HG02870 (cell line): ENCODE data around the gene ZFHX3.

ENCODE experiments used
- ATAC-seq: cut with Tn5 transposase; IDR thresholded peaks from one replicate; pipeline ENCODE4 v1.9.1; 2021; ENCODE audit warnings: mild to moderate bottlenecking, moderate library complexity; ENCODE audit not compliant: unreplicated experiment

The ZFHX3 gene

DNA sequence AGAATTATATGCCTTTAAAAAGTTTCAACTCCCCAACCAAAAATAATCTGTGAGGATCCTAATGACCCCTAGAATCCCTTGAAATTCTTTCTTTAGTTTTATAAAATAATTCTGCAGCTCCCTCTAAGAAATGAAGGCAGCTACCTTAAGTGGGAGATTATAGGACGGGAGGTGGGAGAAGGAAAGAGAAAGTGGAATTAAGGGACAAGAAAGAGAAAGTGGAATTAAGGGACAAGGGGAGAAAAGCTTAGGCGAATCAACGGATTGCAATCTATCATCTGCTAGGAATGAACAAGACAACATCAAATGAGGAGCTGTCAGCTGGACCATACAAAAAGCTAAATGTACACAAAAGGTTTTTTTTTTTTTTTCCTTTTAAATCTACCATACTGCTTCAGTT is 262.0 kb downstream of the ZFHX3 start:
- no peak for ATAC-seq

DNA sequence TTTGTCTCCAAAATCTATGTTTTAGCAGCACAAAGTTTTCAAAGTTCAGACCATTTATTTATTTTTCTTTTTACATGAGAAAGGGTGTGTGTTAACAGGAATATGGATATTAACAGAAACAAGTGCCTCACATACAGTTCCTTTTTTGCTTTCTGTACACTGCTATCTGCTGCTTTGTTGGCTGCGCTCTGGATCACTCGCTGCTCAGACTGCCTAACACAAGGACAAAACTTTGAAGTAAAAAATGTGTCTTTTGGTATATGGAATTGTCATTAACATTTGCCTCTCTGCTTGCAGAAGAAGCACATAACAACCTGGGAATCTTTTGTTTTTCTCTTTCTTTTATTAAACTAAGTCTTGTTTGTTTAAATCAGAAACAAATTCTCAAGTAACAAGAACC is 262.8 kb downstream of the ZFHX3 start:
- no peak for ATAC-seq

DNA sequence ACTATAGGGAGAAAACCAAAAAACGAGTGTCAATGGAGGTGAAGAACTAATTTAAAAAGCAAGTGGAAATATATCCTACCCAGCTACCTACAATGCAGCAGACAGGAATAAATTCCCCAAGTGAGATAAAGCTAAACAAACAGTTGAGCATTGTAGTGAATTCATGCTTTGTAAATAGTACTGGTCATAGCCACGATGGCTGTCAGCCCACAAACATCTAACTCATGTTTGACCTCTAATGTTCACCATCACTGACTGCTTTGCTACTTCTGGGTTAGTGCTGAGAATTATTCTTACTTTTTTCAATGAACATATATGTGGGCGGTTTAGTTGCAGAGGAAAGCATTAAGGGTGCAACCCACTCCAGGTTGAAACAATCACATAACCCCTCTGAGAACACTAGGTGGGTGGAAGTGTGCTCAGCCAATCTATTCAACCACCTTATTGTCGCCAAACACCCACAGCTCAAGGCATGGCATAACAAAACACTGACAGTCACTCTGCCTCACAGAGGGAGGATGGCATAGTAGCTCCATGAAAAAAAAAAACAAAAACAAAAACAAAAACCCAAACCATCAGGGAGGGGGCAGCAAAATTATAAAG is 264.1 kb downstream of the ZFHX3 start:
- ATAC-seq, result no peak

DNA sequence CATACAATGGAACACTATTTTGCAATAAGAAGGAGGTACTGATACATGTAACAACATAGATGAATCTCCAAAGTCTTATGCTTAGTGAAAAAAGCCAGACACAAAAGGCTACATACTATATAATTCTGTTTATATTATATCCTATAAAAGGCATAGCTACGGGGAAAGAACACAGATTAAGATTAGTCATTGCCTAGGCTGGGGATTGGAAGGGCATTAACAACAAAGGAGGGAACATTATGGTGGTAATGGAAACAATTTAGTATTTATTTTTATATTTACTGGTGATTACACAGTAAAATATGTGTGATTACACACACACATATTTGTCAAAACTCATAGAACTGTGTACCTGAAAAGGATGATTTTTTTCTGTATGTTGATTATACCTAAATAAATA is 278.1 kb downstream of the ZFHX3 start:
- ATAC-seq, result no peak

DNA sequence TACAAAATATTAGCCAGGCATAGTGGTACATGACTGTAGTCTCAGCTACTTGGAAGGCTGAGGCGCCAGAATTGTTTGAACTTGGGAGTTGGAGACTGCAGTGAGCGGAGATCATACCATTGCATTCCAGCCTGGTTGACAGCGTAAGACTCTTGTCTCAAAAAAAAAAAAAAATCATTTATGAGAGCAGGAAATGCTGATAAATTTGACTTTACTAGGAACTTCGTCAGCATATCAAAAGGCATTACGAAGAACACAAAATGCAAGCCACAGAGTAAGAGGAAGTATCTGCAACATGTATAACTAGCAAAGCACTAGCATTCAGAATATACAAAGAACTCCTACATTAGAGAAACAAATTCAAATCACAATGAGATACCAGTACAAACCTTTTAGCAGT is 279.3 kb downstream of the ZFHX3 start:
- no peak for ATAC-seq

DNA sequence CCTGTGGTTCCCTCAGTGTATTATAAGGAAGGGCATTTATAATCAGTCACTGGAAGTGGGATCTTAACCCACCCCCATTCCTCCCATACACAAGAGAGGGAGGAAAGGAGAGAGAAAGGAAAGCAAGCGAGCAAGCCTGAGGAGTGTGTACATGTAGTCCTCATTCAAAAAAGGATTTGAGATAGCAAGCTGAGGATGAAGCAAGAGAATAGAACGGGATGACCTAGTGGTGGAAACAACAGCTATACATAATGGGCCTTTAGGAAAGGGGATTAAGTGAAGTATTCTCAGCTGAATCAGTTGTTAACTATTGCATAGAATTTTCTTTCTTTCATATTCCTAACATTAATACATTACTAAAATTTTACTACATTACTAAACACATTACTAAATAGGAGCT is 281.4 kb downstream of the ZFHX3 start:
- ATAC-seq, result no peak

DNA sequence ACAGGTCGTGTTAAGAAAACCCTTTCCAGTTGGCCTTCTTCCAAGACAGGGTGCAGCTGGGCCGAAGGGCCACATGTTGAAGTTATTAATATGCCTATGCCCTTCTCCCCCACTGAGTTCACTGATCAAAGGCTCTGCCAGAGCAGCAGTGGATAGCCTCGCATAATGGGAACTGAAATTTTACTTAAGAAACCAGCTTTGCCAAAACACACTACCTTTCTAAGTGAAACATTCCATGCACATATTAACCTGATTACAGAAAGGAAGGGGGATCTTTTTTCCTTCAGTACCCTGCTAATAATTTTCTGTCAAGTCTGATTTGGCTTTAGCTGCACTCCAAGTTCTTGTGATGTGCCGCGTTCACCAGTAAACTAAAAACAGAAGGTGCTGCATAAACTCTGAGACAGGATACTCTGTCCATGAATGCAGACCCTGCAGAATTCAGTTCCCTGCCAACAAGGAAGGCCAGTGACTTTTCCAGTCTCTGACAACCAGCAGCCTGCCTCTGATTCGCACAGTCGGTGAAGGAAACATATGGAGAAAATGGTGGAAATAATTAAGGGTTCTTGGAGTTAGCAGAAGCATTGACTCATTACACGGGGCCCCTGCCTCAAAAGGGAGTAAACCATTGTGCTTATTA is 283.8 kb downstream of the ZFHX3 start:
- no peak for ATAC-seq

DNA sequence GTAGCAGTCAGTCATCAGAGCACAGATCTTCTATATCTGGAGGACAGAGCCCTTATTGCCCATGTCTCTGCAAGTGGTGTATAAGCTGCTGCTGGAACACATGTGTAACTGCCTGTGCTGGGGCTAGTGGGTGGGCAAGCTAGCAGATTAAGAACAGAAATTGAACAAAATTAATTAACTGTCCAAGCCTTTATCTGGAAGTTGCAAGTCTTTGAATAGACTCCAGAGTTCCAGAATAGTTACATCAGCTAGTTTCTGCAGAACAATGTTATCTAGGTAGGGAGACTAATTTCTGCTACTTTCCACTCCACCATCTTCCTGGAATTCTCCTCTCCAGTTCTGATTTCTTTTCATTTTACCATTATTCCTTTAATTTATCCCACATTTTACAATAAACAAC is 287.3 kb downstream of the ZFHX3 start:
- ATAC-seq, result no peak

DNA sequence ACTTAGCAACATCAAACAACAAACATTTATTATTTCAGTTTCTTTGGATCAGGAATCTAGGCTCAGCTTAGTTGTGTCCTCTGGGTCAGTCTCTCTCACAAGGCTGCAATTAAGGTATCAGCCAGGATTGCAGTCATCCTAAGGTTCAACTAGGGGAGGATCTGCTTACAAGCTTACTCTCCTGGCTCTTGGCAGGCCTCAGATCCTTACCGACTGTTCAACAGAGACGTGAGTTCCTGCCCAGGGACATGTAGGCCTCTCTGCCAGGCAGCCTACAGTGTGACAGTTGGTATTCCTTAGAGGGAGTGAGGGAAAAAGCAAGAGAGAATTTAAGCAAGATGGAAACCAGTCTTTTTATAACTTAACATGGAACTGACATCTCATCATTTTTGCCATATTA is 294.0 kb downstream of the ZFHX3 start:
- ATAC-seq, result no peak

DNA sequence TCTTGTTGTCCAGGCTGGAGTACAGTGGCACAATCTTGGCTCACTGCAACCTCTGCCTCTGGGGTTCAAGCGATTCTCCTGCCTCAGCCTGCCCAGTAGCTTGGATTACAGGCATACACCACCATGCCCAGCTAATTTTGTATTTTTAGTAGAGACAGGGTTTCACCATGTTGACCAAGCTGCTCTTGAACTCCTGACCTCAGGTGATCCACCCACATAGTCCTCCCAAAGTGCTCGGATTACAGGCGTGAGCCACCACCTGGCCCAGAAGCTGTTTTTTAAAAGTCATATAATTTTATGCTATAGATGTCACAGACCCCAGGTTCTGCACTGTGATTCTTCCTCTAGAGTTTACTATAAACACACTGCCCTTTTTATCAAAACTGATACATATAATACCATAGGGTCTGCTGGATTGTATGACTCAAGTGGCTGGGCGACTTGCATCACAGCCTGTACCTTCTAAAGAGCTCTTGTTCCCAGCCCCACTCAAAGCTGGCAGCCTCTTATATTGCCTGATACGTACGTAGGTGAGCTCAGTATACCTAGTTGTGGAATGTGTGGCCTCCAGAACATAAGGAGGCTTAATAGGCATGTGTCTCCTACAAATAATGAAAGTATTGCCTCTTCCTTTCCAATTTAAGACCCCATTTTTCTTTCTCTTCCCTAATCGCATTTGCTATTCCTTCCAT is 295.8 kb downstream of the ZFHX3 start:
- ATAC-seq, result no peak

DNA sequence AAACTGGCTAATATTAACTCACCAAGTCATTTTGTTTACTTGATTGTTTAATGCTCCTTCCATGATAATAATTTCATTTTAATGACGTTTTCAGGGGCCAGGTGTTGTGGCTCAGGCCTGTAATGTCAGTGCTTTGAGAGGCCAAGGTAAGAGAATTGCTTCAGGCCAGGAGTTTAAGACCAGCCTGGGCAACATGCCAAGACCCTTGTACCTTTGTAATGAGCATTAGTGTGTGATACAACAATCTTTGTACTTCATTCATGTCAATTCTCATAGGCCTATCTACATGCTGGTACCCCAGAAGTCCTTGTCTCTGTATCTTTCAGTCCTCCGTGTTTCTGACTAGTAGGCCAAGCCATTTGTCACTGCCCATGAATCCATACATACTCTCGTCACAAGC is 296.9 kb downstream of the ZFHX3 start:
- ATAC-seq, result no peak

DNA sequence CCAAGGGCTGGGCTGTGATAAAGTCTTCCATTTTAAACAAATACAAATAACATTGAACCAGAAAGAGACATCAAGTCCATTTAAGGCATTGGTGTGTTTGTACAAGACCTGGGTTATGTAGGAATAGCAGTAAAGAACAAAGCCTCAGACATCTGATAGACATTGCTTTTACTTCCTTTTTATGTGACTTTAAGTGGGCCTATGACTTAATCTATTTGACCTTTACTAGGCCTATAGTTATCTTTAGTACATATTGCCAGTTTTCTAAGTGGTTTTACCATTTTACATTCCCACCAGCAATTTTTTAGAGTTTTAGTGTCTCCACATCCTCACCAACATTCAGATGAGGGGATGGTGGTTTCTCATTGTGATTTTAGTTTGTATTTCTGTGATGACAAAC is 298.8 kb downstream of the ZFHX3 start:
- no peak for ATAC-seq

DNA sequence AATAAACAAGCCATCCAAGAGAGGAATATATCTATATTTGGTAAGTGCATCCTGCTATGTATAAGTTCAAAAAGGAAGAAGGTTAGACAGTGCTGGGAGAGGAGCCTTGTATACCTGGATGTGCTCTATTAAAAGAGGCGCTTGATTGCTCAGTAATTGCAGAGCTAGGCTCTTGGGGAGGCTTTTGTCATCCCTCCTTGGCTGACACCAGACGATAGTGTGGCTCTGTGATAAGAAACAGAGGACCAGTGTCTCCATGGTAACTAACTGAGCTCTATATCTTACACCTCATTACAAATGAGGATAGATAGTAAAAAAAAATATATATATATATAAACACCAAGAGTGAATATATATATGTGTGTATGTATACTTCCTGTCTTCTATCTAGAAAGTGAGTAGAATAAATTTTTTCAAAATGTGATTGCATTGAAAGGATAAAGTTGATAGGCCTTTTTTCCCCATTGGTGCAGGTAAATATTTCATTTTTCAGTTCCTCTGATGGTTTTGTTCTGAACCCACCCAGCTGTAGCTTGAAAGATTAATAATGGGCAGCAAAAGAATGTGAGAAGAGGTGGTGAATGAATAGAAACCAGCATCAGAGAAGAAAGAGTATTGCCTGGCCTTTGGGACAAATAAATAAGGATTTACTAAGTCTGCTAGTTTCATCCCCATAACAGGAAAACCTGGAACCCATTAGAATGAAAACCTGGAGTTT is 303.7 kb downstream of the ZFHX3 start:
- no peak for ATAC-seq

DNA sequence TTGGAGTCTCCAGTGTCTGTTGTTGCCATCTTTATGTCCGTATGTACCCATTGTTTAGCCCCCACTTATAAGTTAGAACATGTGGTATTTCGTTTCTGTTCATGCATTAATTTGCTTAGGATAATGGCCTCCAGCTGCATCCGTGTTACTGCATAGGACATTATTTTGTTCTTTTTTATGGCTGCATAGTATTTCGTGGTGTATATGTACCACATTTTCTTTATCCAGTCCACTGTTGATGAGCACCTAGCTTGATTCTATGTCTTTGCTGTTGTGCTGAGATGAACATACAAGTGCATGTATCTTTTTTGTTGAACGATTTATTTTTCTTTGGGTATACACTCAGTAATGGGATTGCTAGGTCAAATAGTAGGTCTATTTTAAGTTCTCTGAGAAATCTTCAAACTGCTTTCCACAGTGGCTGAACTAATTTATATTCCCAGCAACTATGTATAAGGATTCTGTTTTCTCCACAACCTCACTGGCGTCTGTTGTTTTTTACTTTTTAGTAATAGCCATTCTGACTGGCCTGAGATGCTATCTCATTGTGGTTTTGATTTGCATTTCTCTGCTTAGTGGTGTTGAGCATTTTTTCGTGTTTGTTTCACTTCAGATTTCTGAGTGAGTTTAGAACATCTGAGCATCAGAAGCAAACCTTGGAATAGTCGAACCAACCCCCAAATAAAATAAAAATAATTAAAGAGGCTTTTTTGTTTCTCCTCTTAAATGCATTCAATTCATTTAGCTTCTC is 304.7 kb downstream of the ZFHX3 start:
- peak; percentile 80 for ATAC-seq

DNA sequence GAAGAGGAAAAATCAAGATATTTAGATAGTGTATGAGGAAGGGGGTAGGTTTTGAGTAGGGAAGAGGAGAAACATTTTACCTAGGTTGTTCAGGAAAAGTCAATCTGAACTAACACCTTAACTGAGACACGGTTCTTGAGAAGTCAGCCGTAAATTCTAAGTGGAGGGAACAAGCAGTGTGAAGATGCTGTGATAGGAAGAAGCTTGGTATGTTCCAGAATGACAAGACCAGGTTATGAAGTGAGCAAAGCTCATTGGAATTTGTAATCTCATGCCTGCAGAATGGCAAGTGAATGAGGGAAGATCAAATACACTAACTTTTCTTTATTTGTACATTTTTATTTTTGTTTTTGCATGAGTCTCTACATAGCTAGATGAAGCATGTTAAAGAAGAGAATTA is 307.6 kb downstream of the ZFHX3 start:
- ATAC-seq, result no peak

DNA sequence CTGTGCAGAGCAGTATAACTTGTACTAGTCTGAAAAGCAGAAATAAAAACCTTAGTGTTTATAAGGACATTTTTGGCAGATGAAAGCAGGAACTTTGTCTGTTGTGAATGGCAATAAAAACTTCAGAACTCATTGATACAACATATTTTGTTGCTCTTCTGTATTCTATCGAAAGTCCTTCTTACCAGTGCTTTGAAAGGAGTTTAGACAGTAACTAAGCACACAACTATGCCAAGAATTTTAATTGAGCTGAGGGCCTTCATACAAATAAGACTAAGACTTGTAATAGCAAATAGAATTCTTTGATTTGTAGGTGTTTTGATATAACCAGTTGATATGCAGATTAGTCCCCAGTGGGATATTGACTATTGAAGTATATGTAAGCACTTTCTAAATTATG is 308.4 kb downstream of the ZFHX3 start:
- ATAC-seq, result no peak

DNA sequence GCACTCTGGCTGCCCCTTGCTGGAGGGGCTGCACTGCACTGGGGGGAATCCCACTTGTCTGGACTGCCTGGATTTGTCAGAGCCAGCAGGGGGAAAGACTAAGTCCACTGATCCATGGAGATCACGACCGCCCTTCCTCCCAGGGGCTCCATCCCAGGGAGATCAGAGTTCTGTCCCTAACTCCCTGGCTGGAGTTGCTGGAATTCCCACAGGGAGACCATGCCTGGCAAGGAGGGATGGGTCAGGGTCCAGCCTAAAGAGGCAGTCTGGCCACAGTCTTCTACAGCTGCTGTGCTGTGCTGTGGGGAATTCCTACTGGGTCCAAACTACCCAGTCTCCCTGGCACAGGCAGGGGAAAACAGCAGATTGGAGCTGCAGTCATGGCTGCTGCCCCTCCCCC is 311.9 kb downstream of the ZFHX3 start:
- ATAC-seq, result no peak
